Renal cortical epithelial cell (primary cell): ENCODE measurements around the gene ULBP1. TPM values are rescaled to one million over a fixed set of nuclear protein-coding genes. Genes with fewer than 3 reads are reported as not detected.
"Not testable (repeated sequence)": the region's sequence is repeated elsewhere in the genome, so short reads cannot be mapped to it uniquely, and the experiment has no call there.

Experiments used
- DNase-seq: peaks from one replicate; pipeline ENCODE4 v3.0.0-alpha.2; 2011; ENCODE audit warnings: low read depth
- total RNA-seq: library from RNA; depleted of rRNA; stranded (reverse); fragments of >200 nt; gene quantifications from 2 replicates; pipeline ENCODE4 v1.2.3, GENCODE V29; 2014

The ULBP1 gene
- total RNA-seq, 1 donor from 2014 or later: 0.20 TPM

- DNase-seq: no peak
Measured at GRCh38 chr6:149933036-149933435, 30.7 kb upstream of the ULBP1 start.

- DNase-seq: no peak
Measured at GRCh38 chr6:149933461-149933860, 30.3 kb upstream of the ULBP1 start.

GRCh38 chr6:149934249-149935156 is 29.2 kb upstream of the ULBP1 start:
- DNase-seq: peak; percentile 63

GRCh38 chr6:149935246-149935645 is 28.5 kb upstream of the ULBP1 start:
- peak; percentile 26 for DNase-seq

- no peak for DNase-seq
Measured at GRCh38 chr6:149935668-149936067, 28.1 kb upstream of the ULBP1 start.

GRCh38 chr6:149936743-149937142 is 27.0 kb upstream of the ULBP1 start:
- DNase-seq: no peak

GRCh38 chr6:149938013-149938570 is 25.7 kb upstream of the ULBP1 start:
- not testable (repeated sequence) for DNase-seq

- no peak for DNase-seq
Measured at GRCh38 chr6:149938571-149939355, 25.0 kb upstream of the ULBP1 start.

- no peak for DNase-seq
Measured at GRCh38 chr6:149939356-149939648, 24.4 kb upstream of the ULBP1 start.

GRCh38 chr6:149939909-149940671 is 23.7 kb upstream of the ULBP1 start:
- no peak for DNase-seq

- DNase-seq: no peak
Measured at GRCh38 chr6:149940672-149940982, 23.1 kb upstream of the ULBP1 start.

GRCh38 chr6:149941583-149942460 is 21.9 kb upstream of the ULBP1 start, which contains the start of gene ULBP2:
TSS of gene ULBP2 (plus strand) at chr6:149942014. CDS start at chr6:149942073, 59 bp downstream.
- DNase-seq: peak; percentile 88

GRCh38 chr6:149942461-149942829 is 21.3 kb upstream of the ULBP1 start:
- DNase-seq: no peak

- DNase-seq: not testable (repeated sequence)
Measured at GRCh38 chr6:149943321-149943720, 20.4 kb upstream of the ULBP1 start.

GRCh38 chr6:149945276-149945675 is 18.5 kb upstream of the ULBP1 start:
- DNase-seq: not testable (repeated sequence)

GRCh38 chr6:149946631-149947030 is 17.1 kb upstream of the ULBP1 start:
- DNase-seq: not testable (repeated sequence)

- not testable (repeated sequence) for DNase-seq
Measured at GRCh38 chr6:149947533-149947932, 16.2 kb upstream of the ULBP1 start.

- DNase-seq: no peak
Measured at GRCh38 chr6:149948011-149948410, 15.7 kb upstream of the ULBP1 start.

GRCh38 chr6:149948616-149949015 is 15.1 kb upstream of the ULBP1 start:
- no peak for DNase-seq

- no peak for DNase-seq
Measured at GRCh38 chr6:149950423-149950822, 13.3 kb upstream of the ULBP1 start.

GRCh38 chr6:149951096-149951495 is 12.6 kb upstream of the ULBP1 start:
- DNase-seq: no peak
